ENCODE data around the gene CLEC12A.
A peak's percentile ranks its signal among the peaks of the same experiment; 100 is the strongest.
"Not testable (repeated sequence)": the region's sequence is repeated elsewhere in the genome, so short reads cannot be mapped to it uniquely, and the experiment has no call there.

CLEC12A gene

DNA sequence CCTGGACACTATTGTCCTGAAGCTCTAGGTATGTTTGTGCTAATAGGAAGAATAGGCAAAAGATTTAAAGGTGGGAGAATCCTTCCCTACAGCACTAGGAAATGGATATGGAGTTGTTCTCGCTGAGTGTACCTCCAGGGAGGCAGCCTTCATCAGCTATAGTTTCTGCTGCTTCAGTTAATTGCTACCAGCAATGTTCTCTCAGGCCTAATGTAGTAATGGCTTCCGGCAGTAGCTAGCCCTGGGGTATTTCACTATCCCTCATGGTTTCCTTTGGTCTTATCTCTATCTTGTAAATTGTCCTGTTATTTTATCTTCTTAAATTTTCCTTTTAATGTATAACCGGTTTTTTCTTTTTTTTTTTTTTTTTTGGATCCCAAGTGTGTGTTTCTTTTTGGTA lies 9.3 kb upstream of the CLEC12A start:
- FAIRE-seq (no peak), DNase-seq (ENCODE audit: insufficient read length, low spot score) (no peak)

DNA sequence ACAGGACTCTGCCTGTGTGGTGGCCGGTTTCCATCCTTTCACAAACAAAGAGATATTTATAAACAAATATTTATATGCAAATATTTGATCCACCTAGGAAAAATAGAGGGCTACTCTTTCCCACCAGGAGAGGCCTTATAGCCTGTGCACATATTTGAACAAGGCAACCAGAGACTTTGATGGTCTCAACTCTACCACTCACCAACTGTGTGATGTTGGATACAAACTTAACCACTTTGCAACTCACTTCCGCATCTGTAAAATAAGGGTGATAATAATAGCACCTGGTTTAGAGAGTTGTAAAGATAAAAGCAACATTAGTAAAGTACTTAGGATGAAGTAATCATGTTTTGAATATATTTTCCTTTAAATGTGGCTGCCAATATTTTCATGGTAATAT lies 1.5 kb upstream of the CLEC12A start:
- no peak for DNase-seq (ENCODE audit: insufficient read length, low spot score)
- no peak for FAIRE-seq

DNA sequence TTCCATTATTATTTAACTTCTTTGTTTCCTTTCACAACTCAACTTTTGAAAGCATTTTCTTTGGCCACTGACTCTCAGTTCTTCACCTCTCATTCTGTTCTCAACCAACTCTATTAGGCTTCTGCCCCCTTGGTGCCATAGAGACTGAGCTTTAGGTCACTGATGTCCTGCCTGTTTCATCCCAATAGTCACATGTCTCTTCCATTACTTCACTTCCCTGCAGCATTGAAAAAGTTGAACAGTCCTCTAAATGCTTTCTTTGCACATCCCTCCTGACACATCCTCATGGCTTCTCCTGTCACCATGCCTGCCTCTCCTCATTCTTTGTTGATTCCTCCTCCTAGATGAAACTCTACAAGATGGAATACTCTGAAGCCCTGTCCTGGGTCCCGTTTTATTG lies 2.7 kb downstream of the CLEC12A start:
- FAIRE-seq: no peak

DNA sequence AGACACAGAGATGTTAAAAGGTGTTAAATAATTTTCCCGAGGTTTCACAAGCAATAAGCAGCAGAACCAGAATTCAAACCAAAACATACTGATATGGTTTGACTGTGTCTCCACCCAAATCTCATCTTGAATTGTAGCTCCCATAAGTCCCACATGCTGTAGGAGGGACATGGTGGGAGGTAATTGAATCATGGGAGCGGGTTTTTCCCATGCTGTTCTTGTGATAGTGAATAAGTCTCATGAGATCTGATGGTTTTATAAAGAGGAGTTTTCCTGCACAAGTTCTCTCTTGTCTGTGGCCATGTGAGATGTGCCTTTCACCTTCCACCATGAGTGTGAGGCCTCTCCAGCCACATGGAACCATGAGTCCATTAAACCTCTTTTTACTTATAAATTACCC lies 3.5 kb downstream of the CLEC12A start:
- not testable (repeated sequence) for FAIRE-seq; DNase-seq (ENCODE audit: insufficient read length, low spot score)

More for the DNA sequence above, 2.7 kb downstream of the CLEC12A start:
- no peak for DNase-seq (ENCODE audit: insufficient read length, low spot score)

- FAIRE-seq (no peak), DNase-seq (ENCODE audit: insufficient read length, low spot score) (no peak)
Observed at GRCh38 chr12:9975614-9976013, 4.4 kb downstream of the CLEC12A start.

DNA sequence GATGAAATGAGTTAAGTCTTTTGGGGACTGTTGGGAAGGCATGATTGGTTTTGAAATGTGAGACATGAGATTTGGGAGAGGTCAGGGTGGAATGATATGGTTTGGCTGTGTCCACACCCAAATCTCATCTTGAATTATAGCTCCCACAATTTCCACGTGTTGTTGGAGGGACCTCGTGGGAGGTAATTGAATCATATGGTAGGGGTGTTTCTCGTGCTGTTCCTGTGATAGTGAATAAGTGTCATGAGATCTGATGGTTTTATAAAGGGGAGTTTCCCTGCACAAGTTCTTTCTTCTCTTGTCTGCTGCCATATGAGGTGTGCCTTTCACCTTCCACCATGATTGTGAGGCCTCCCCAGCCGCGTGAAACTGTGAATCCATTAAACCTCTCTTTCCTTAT lies 5.4 kb downstream of the CLEC12A start:
- not testable (repeated sequence) for DNase-seq (ENCODE audit: insufficient read length, low spot score); FAIRE-seq

GRCh38 chr12:9977916-9978315 lies 6.7 kb downstream of the CLEC12A start:
- DNase-seq (ENCODE audit: insufficient read length, low spot score) (no peak), FAIRE-seq (no peak)

GRCh38 chr12:9980126-9980525 lies 8.9 kb downstream of the CLEC12A start:
- DNase-seq (ENCODE audit: insufficient read length, low spot score) (no peak), FAIRE-seq (no peak)

- FAIRE-seq (no peak), DNase-seq (ENCODE audit: insufficient read length, low spot score) (no peak)
Observed at GRCh38 chr12:9991876-9992275, 20.7 kb downstream of the CLEC12A start.

DNA sequence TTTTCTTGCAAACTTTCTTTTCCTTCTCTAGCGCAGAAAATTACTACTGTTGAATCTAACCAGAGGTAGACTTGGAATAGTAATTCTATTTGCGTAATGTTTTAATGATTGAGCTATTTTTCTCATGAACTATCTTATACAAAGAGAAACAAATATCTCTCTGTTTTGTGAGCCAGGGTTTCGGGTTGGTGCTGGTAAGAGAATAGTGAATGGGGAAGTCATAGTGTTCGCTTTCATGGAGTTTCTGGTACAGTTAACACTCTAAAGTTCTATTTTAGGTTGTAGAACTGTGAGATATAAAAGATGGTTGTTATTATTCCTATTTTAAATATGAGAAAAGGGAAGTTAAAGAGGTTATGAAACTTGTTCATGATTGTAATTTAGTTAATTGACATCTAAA lies 21.1 kb downstream of the CLEC12A start:
- FAIRE-seq (no peak), DNase-seq (ENCODE audit: insufficient read length, low spot score) (no peak)

- no peak for DNase-seq (ENCODE audit: insufficient read length, low spot score)
- FAIRE-seq: no peak
Observed at GRCh38 chr12:9999016-9999415, 27.8 kb downstream of the CLEC12A start, which contains the start of gene CLEC1B. Gene CLEC1B (minus strand): TSS chr12:9999121. CDS start chr12:9999100, 21 bp downstream.

DNA sequence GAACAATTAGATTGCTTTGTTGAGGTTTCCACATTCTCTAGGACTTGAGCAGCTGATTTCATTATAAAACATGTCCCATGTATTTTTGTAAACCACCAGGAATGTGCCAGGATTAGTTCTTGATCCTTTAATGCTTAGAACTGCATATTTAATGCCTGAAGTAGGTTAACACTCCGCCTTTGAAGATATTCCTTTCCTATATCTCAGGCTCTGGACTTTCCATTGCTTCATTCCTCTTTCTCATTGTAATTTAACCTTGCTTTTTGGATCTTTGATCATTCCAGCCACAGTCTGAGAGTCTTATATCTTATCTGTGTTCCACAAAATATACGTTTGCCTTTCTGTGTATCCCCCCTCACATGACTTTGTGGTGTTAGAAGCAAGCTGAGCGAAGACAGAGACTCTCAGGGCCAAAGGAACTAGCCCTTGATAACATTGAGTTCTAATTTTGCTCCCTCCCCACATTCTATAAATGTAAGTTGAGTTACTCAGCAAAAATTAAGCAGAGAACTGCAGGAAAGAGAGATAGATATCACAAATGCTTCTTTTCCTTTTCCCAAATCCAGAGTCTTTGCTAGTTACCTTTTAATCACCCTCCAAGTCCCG lies 30.1 kb downstream of the CLEC12A start:
- DNase-seq (ENCODE audit: insufficient read length, low spot score) (no peak), FAIRE-seq (no peak)

- no peak for FAIRE-seq
- no peak for DNase-seq (ENCODE audit: insufficient read length, low spot score)
Observed at GRCh38 chr12:10012630-10013330, 41.6 kb downstream of the CLEC12A start.

DNA sequence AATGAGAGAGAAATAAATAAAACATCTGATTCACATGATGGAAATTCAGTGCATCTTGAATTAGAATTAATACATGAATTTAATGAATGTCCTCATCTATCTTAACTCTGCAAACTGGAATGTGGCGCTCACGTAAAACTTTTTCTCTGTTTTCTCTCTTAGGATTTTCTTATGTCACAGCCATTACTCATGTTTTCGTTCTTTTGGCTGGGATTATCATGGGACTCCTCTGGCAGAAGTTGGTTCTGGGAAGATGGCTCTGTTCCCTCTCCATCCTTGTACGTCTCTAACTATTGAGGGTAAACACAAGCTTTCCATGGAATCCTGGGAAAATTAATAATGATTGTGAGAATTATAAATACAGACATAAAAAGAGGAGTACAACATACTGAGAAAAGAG lies 44.2 kb downstream of the CLEC12A start:
- DNase-seq (ENCODE audit: insufficient read length, low spot score): no peak
- no peak for FAIRE-seq

GRCh38 chr12:10016881-10017280 lies 45.7 kb downstream of the CLEC12A start:
- DNase-seq (ENCODE audit: insufficient read length, low spot score) (peak; percentile 19), FAIRE-seq (no peak)

GRCh38 chr12:10018386-10018785 lies 47.2 kb downstream of the CLEC12A start:
- DNase-seq (ENCODE audit: insufficient read length, low spot score) (no peak), FAIRE-seq (no peak)

GRCh38 chr12:10021342-10021741 lies 50.1 kb downstream of the CLEC12A start:
- FAIRE-seq (no peak), DNase-seq (ENCODE audit: insufficient read length, low spot score) (no peak)

DNA sequence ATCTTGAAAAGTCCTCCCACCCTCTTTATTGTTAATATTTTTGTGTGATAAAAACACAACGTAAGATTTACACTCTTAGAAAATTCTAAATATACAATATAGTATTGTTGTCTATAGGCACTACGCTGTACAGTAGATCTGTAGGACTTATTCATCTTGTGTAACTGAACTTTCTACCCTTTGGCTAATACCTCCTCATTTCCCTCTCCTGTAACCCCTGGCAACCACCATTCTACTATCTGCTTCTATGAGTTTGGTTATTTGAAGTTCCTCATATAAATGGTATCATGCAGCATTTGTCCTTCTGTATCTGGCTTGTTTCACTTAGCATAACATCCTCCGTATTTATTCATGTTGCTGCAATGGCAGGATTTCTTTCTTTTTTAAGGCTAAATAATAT lies 54.0 kb downstream of the CLEC12A start:
- no peak for DNase-seq (ENCODE audit: insufficient read length, low spot score)
- no peak for FAIRE-seq

DNA sequence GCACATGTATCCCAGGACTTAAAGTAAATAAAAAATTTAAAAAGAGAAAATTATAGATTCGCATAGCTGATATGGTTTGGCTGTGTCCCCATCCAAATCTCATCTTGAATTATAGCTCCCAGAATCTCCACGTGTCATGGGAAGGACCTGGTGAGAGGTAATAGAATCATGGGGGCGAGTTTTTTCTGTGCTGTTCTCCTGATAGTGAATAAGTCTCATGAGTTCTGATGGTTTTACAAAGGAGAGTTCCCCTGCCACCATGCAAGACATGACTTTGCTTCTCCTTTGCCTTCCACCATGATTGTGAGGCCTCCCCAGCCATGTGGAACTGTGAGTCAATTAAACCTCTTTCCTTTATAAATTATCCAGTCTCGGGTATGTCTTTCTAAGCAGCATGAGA lies 55.5 kb downstream of the CLEC12A start:
- DNase-seq (ENCODE audit: insufficient read length, low spot score); FAIRE-seq: not testable (repeated sequence)

GRCh38 chr12:10027311-10027710 lies 56.1 kb downstream of the CLEC12A start:
- DNase-seq (ENCODE audit: insufficient read length, low spot score): no peak
- FAIRE-seq: no peak

DNA sequence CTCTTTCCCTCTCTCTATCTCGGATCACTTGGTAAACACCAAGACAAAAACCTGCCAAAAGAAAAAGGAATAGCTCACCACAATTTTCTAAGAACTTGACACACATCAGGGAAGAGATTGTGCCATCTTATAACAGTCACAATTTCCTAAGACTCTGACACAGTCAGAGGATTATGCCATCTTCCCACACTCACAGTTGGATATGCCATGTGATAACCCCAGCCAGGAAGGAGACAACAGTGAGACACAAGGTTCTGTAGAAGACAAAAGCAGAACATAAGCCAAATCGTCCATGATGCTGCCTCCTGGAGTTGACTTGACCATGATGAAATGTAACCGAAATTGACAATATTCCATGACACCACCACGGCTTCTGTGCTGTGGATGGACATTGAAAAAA lies 56.5 kb downstream of the CLEC12A start:
- DNase-seq (ENCODE audit: insufficient read length, low spot score) (peak; percentile 11), FAIRE-seq (peak; percentile 4)

DNA sequence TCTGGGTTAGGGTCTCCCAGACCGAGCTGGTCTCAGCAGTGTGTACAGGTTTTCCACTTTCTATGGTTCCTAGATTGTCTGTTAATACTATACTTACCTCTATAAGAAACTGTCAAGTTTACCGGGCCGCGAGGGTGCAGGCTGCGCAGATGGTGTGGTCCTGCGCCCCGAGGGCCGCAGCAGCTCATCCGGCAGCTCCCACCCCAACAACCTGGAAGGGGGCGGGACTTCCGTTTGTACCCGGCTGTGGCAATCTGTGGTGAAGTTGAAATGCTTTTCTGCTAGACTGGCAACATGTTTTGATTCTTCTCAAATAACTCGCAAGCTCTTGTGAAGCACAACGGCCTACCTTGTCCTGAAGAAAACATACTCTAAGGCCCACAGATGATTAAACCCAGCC lies 59.2 kb downstream of the CLEC12A start, which contains the start of gene CLEC9A:
TSS of gene CLEC9A (plus strand) at position 237 of the 400 bp plus-strand sequence. CDS start 22,006 bp downstream, outside the sequence.
- DNase-seq (ENCODE audit: insufficient read length, low spot score): no peak
- FAIRE-seq: no peak

Measured in HTR-8/SVneo (cell line).